HG02623 (cell line): ENCODE results near the gene PTPN20.
"Not testable (repeated sequence)": the region's sequence is repeated elsewhere in the genome, so short reads cannot be mapped to it uniquely, and the experiment has no call there.

Experiments
- ATAC-seq: cut with Tn5 transposase; IDR thresholded peaks from one replicate; pipeline ENCODE4 v1.9.1; 2021; ENCODE audit warnings: moderate library complexity; ENCODE audit not compliant: unreplicated experiment

The PTPN20 gene

DNA sequence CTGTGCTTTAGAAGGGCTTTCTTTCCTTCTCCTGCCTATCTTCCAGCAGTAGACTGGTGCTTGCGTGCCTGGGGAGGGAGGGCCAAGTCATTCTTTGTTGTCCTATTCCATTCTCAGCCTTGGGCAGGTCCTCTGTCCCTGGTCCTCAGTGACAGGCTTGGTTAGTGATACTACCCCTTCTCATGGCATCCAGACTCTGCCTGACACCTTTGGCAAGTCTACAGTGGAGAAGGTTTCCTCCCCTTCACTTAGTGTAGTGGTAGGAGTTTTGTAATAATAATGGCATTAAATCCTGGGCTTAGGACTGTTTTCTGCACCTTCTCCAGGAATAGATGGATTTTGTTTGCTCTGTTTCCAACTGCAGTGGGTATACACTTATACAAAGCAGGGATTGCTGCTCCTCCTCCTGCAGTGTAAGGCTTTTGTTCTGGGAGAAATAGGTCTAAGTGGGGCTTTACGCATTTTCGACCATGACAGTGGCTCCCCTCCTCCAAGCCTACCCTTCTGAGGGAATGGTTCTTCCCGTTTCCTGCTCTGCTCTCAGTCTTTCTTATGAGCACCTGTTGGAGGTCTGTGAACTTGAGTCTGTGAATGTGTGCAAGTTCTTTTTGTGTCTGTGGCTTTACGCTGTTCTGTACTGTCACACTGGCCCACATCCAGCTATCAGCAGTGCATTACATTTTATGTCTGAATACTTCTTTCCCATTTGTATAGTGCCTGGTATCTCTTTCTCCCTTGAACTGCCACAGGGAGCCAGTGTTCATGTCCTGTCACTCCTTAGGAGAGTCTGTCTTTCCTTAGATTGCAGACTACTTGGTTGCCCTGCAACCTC is 37.7 kb downstream of the PTPN20 start:
- ATAC-seq: not testable (repeated sequence)

DNA sequence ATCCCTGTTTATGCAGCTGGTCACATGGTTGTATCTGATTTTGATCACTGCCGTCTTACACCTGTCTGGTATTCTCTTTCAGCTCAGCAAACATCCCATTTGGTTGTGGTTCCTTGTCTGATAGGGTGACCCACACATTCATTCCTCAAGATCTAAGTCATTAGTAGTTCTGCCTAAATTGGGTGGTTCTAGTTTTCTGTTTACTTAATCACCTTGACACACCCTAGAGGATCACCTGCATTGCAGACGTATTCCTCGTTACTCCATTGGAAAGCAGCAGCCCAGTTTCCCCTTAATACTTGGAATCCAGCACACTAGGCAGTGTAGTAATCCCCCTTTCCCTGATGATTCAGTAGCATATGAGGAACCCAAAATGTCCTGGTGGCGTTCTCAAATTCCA is 41.3 kb downstream of the PTPN20 start:
- ATAC-seq: not testable (repeated sequence)

DNA sequence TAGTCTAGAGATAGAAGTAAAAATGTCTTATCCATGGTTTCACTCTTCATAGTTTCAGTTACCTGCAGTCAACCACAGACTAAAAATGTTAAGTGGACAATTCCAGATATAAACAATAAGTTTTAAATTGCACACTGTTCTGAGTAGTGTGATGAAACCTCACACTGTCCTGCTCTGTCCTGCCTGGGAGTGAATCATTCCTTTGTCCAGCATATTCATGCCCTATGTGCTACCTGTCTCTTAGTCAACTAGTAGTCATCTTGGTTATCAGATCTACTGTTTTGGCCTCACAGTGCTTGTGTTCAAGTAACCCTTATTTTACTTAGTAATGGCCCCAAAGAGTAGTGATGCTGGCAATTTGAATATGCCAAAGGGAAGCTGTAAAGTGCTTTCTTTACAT is 49.5 kb downstream of the PTPN20 start:
- not testable (repeated sequence) for ATAC-seq

DNA sequence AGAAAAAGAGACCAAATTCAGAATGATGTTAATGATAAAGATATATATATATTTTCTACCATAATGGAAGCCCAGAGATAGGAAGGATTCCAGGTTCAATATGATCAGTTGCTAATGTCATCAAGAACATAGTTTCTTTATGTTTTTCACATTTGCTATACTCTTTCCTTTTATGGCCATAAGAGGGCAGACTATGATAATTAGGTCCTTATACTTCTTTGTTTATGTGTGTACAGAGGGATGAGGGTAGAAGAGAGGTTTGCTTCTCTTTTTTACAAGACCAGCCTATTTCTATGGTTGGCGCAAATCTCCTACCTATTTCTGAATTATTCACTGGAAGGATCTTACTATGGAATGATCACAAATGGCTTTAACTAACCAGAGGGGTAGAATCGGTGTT is 52.1 kb downstream of the PTPN20 start:
- ATAC-seq: not testable (repeated sequence)

DNA sequence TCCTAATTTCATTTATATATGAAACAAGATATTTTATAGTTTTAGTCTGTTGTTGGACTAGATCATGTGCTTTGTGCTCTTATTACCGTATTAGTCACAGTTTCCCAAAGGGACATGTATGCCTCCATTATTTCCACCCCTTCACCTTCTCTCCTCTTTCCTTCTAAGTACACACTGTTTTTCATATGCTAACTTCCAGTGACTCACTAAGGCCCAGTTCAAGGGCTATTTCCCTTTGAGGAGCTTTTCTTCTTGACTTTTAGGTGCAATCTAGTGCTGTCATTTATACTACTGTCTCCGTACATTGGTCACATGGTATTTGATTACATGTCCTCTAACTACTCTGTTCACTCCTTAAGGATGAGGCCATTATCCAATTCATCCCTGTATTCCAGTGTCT is 55.8 kb downstream of the PTPN20 start:
- not testable (repeated sequence) for ATAC-seq

DNA sequence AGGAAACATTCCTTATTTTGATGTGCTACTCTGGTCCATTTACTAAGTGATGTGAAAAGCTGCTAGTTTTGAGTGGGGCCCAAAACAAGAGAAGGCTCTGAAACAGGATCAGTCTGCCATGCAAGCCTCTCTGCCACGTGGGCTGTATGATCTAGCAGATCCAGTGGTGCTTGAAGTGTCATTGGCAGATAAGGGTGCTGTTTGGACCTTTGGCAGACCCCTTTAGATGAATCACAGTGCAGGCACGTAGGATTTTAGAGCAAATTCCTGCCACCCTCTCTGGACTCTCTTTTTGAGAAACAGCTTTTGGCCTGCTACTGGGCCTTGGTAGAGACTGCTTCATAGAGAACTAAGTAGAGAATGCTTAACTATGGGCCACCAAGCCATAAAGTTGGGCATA is 69.0 kb downstream of the PTPN20 start:
- ATAC-seq: not testable (repeated sequence)

DNA sequence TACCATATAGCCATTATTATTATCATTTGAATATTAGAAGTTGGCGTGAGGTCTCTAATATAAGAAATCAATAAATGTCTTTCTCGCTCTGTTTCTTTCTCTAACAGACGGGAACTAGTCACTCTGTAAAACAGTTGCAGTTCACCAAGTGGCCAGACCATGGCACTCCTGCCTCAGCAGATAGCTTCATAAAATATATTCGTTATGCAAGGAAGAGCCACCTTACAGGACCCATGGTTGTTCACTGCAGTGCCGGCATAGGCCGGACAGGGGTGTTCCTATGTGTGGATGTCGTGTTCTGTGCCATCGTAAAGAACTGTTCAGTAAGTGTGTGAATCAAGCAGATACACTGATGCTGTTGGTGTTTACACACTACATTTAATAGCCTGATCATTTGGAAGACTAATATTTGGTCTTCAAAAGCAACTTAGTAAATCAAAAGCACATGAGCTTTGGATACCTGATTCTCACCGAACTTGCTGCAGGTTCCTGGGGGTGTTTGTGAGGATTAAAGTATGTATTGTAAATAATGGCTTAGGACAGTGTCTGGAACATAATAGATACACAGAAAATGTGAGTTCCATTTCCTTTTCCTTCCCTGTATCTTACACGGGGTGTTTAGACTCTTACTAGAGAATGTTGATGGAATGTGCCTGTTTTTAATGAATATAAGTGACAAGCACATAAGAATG is 76.2 kb downstream of the PTPN20 start:
- peak; percentile 90 for ATAC-seq

DNA sequence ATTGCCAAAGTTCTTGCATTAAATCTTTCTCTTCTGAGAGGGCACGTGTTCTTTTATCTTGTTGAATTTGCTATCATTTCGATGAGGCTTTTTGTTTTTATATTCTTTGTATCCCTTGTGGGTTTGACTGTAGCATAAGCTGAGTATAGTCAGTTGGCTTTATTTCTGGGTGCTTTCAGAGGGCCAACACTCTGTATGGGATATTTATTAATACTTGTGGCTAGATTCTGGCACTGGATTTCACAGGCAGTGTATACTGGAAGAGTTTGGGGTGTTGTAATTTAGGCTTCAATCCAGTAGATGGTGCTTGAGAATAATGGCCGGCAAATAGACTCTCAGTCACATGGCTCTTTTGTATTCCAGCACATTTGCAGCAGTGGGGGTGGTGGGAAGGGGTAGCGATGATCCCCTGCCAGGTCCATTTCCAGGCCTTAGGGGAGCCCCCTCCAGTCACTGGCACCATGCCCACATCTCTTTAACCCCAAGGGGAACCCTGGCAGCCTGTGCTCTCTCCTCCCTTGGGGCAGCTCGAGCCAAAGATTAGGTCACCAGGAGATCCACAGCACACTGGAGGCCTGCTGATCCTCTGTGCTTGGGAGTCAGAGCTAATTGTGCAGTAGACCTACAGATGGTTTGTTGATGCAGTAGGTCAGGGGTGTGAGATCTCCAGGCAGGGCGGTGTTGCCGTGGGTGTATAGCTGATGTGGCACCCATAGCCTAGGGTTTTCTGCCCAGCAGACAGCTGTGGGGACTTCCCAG is 81.8 kb downstream of the PTPN20 start:
- ATAC-seq: no peak

DNA sequence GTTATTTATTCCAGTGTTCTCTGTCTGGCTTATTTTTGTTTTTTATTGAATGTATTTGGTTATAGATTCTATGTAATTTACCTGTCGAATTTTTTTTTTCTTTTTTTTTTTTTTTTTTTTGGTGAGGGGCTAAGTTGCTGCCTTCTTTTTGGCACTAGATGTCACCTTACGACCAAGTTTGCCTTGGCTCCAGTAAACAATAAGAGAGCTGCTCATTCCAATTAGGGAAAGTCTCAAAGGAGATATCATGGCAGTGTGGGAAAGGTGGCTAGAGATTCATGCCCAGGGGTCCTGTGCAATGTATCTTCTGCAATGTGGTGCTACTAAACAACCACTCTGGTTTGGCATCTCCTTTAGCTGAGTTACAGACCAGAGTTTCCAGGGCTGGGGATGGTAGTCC is 84.0 kb downstream of the PTPN20 start:
- no peak for ATAC-seq

DNA sequence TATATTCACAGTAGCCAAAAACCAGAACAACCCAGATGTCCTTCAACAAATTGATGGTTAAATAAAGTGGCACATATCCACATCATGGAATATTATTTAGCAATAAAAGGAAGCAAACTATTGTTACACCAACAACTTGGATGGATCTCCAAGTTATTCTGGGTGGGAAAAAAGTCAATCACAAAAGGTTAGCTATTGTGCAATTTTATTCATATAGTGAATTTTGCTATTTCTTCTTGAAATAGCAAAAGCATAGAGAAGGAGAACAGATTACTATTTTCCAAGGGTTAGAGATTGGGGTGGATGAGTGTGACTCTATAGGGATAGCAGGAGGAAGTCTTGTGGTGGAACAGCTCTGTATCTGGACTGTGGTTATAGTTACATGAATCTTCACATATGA is 87.0 kb downstream of the PTPN20 start:
- ATAC-seq: no peak

DNA sequence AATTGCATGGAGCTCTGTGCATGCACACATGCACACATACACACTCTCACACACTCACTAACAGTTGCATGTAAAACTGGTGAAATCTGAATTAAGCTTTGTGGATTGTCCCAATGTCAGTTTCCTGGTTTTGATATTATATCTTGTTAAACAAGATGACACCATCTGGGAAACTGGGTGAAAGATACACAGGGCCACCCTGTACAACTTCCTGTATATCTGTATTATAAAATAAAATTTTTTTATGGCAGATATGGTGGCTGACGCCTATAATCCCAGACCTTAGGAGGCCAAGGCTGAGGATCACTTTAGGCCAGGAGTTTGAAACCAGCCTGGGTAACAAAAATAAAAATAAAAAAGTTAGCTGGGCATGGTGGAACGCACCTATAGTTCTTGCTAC is 87.4 kb downstream of the PTPN20 start:
- no peak for ATAC-seq

DNA sequence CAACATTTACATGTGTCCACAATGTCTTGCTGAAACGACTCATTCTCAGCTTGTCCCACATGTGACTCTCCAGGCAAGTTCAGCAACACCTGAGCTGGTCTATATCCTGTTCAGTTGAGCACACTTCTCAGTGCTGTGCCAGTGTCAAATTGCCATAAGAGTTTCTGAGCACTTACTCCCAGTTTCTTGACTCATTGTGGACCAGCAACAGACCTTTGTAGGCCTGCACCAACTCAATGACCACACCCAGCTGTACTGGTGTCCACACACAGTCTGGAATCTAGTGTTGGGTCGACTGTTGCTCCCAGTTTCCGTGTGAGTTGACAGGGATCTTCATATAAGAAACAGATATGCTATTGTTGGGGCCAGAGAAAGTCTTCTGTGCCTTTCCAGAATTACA is 88.0 kb downstream of the PTPN20 start:
- no peak for ATAC-seq

DNA sequence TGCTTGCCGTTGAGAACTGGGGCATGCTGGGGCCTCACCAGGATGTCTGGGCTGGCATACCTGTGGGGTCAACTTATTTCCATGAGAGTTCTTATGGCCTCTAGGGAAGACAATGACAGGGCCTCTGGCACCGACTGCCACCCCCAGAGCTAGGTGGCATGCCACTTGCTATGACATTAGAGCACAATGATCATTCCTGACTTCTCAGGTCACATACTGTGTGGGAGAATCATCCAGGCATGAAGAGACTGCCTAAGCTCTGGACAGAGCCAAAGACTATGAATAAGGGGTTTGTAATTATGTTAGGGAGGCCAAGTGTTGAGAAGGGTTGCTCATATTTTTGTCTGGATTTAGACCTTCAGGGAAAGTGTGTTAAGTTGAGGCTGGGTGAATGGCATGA is 97.5 kb downstream of the PTPN20 start:
- ATAC-seq: no peak

DNA sequence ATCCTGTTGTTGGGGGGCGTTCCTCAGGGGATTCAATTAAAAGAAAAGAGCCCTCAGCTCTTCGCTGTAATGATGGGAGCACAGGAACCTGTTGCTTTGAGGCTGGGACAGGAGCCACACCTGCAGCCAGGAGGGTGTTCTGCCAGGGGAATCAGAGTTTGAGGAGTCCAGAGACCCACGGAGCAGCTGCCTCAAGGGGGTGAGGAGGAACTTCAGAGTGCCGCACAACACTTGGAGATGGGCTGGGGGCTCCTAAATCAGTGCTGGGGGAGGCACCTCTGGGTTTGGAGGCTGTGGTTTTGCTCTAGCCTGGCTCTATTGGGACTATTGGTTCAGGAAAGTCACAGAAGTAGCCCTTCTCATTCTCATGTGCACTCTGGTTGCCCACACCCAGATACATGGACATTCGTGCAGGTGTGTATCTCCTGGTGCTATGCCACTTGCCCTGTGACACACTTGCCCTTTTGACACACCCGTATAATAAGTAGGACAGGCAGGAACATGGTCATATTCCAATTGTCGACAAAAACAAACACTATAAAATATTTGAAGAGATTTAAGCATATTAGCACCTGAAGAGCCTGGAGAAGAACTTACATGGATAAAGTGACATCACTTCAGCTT is 98.1 kb downstream of the PTPN20 start:
- ATAC-seq: no peak

DNA sequence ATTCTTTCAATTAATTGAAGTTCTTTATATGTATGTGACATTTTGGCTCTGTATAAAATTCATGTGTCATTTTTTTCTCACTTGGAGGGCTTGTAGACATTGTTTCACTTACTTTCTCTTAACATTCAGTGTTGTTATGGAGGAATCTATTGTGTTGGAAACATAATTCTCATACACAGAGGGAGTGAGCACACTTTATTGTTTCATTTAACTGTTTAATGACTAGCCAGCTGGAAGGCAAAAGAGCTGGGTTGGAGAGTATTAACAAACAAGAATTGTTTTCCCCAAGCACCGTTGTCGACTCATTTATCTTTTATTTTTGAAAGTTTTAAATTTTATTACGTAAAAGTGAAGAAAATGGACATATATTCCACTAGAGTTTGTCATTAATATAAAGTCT is 98.8 kb downstream of the PTPN20 start:
- no peak for ATAC-seq

DNA sequence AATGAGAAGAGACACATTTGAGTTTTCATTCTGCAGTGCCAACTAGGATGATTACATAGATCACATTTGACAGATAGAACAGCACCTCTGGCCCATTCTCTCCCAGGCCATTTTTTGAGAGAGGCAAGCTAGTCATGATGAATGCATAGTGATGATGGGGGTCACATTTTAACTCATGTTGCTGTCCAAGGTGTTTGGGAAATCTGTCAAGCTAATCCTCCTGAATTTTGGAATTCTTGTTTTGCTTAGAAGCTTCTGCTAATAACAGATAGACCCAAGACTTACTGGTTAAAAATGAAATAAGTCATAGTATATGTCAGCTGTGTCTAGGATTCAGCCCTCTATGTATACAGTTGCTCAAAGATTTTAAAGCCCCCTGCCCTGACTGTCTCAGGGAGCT is 101.0 kb downstream of the PTPN20 start:
- ATAC-seq: no peak

DNA sequence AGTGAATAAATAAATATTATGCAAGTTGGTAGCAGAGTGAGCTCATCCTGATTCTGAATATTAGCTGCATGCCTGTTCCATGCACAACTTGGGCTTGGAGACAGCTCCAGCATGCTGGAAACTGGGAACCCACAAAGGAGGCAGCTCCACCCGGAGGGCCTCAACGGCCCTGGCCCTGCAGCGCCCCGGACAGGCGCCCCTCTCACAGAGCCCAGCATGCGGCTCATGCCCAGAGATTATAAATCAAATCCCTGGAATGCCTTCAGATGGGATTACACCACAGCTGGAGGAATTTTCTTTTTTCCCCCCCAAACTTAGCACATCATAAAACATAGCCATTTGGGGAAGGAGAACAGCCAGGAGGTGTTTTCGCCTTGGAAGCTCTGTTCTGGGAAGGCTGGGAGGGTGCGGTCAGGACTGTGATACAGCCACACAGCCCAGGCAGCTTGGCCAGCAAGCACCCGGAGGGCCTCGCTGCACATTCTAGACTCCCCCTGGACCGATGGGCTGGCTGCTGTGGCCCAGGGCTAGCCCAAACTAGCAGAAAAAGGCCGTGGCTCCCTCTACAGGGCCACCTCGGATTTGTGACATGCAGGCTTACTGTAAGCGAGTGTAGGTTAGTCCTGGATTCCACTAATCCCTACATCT is 102.4 kb downstream of the PTPN20 start:
- ATAC-seq: no peak

DNA sequence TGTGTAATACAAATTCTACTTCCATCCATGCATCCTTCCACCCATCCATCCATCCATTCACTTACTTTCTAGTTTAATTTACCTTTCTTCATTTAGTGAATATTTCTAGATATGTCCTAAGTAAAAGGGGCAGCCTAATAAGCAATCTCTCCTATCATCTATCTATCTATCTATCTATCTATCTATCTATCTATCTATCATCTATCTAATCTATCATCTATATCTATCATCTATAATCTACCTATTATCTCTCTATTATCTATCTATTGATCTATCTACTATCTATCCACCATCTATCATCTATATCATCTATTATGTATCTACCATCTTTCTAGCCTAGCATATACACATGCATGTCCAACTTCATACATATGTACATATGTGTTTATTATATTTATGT is 104.2 kb downstream of the PTPN20 start:
- ATAC-seq: no peak

DNA sequence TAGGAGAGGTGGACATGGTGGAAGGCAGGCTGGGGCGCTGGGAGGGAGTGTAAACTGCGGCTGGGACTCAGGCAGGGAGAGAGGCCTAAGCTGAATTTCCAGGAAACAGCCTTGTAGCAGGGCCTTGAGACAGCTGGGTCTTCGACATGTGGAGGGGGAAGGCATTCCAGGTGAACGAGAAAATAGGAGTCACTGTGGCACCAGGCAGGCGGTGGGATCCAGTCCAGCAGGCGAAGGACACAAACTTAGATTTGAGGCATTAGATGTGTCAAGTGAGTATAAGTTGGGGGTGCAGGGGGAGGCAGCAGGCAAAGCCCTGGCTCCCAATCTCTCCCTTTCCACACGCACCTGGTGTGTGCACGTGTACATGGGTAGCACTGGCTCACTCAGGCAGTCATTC is 105.3 kb downstream of the PTPN20 start:
- no peak for ATAC-seq

DNA sequence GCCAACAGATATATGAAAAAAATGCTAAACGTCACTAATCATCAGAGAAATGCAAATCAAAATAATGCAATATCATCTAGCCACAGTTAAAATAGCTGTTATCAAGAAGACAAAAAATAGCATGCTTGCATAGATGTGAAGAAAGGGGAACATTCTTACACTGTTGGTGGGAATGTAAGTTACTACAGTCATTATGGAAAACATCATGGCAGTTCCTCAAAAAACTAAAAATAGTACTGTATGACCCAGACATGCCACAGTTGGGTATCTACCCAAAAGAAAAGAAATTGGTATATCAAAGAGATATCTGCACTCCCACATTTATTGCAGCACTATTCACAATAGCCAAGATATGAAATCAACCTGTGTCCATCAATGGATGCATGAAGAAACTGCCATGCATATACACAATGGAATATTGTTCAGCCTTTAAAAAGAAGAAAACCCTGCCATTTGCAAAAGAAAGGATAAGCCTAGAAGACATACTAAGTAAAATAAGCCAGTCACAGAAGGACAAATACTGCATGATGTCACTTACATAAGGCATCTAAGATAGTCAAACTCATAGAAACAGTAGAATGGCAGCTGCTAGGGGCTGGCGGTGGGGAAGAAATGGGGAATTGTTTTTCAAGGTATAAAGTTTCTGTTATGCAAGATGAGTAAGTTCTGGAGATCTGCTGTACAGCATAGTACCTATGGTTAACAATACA is 107.0 kb downstream of the PTPN20 start:
- ATAC-seq: no peak
